Naive B cell (primary cell): ENCODE measurements around the gene PEX12. TPM values are rescaled to one million over a fixed set of nuclear protein-coding genes. Genes with fewer than 3 reads are reported as not detected.
"Not testable (repeated sequence)": the region's sequence is repeated elsewhere in the genome, so short reads cannot be mapped to it uniquely, and the experiment has no call there.

Experiments used
- ATAC-seq, 2 donors: fragments of 150-1000 bp; cut with Tn5 transposase; 2 replicates each; pipeline ENCODE4 v1.10.0; 2021; ENCODE audit warnings: low read depth in 2 of 2, mild to moderate bottlenecking in 2 of 2, moderate library complexity in 2 of 2
- DNase-seq: peaks from one replicate; pipeline ENCODE4 v3.0.0; 2022
- H3K27ac Mint-ChIP-seq, 6 donors: one replicate each; pipeline ENCODE4 v1.8.0; 2020 to 2022; ENCODE audit warnings: mild to moderate bottlenecking in 6 of 6, mixed read lengths in 6 of 6, moderate library complexity in 5 of 6, inconsistent platforms in 2 of 6
- H3K27me3 Mint-ChIP-seq, 3 donors: one replicate each; pipeline ENCODE4 v1.8.0; 2021 to 2022; ENCODE audit warnings: mixed read lengths in 3 of 3, mild to moderate bottlenecking in 1 of 3
- H3K36me3 Mint-ChIP-seq, 2 donors: one replicate each; pipeline ENCODE4 v1.8.0; 2020 to 2022; ENCODE audit warnings: mixed read lengths in 2 of 2, inconsistent platforms in 1 of 2, mild to moderate bottlenecking in 1 of 2
- H3K4me1 Mint-ChIP-seq, 3 donors: one replicate each; pipeline ENCODE4 v1.8.0; 2020 to 2022; ENCODE audit warnings: mixed read lengths in 3 of 3, inconsistent platforms in 1 of 3, mild to moderate bottlenecking in 1 of 3, moderate library complexity in 1 of 3
- H3K4me3 Mint-ChIP-seq, 8 donors: one replicate each; pipeline ENCODE4 v1.8.0; 2020 to 2022; ENCODE audit warnings: mild to moderate bottlenecking in 8 of 8, mixed read lengths in 8 of 8, moderate library complexity in 8 of 8, inconsistent platforms in 2 of 8
- H3K9me3 Mint-ChIP-seq, 7 donors: one replicate each; pipeline ENCODE4 v1.8.0; 2020 to 2022; ENCODE audit warnings: mixed read lengths in 7 of 7, mild to moderate bottlenecking in 5 of 7, inconsistent platforms in 2 of 7, moderate library complexity in 1 of 7
- polyA plus RNA-seq, 6 donors: library from polyadenylated mRNA; unstranded; fragments of 300-500 nt; fragmentation: Illumina TruSeq; gene quantifications; one replicate each; pipeline ENCODE4 v1.2.3, GENCODE V29; 2021; ENCODE audit warnings: low read depth in 6 of 6

The PEX12 gene
- polyA plus RNA-seq, 6 donors from 2014 or later, result 1.6 to 2.6 (median 2.4) TPM

- not testable (repeated sequence) for H3K4me3 Mint-ChIP-seq, H3K27ac Mint-ChIP-seq, DNase-seq, H3K9me3 Mint-ChIP-seq, ATAC-seq, H3K36me3 Mint-ChIP-seq, H3K4me1 Mint-ChIP-seq
- H3K27me3 Mint-ChIP-seq, result peaks cover 12 to 25% (median 13%) of the 10 kb centered on the region in 3 donors
Measured at GRCh38 chr17:35563181-35563580, 15.2 kb downstream of the PEX12 start.

DNA sequence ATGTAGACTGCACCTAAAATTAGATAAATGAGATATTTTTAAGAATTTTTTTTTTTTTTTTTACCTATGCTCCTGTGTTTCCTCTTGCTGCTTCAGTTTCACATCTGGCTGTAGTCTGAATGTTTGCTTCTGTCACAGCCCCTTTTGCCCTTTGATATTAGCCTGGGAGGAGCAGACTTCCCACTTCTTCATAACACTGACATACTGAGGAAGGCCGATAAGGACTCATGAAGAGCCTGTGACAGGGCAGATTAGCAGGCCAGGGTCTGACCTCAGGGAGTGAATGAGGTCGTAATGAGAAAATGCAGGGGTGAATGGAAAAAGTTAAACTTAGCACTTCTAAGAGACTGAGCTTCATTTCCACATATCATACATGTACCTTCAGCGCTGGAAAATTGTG lies 17.7 kb downstream of the PEX12 start, which contains the start of gene SLFN14:
Gene SLFN14, minus strand, starts transcription at position 117 of the 400 bp plus-strand sequence. CDS start 2,757 bp downstream, outside the sequence.
- no peak for ATAC-seq
- DNase-seq, result no peak
- H3K4me1 Mint-ChIP-seq, result no peaks in the 10 kb centered on the region
- no peaks in the 10 kb centered on the region for H3K9me3 Mint-ChIP-seq
- peaks cover 24 to 32% (median 24%) of the 10 kb centered on the region in 3 donors for H3K27me3 Mint-ChIP-seq
- H3K4me3 Mint-ChIP-seq, result no peak within 1 kb of the TSS
- H3K27ac Mint-ChIP-seq, result no peak within 1 kb of the TSS
- no peaks in the 10 kb centered on the region for H3K36me3 Mint-ChIP-seq

- no peaks in the 10 kb centered on the region for H3K36me3 Mint-ChIP-seq
- H3K27me3 Mint-ChIP-seq, result peaks cover 24 to 32% (median 26%) of the 10 kb centered on the region in 3 donors
- H3K9me3 Mint-ChIP-seq, result no peaks in the 10 kb centered on the region
- no peaks in the 10 kb centered on the region for H3K4me1 Mint-ChIP-seq
- no peak for ATAC-seq
- H3K27ac Mint-ChIP-seq, result no peak overlapping the region
- H3K4me3 Mint-ChIP-seq, result no peak overlapping the region
- DNase-seq, result no peak
Measured at GRCh38 chr17:35559495-35560210, 18.7 kb downstream of the PEX12 start.

- no peaks in the 10 kb centered on the region for H3K9me3 Mint-ChIP-seq
- no peak overlapping the region for H3K4me3 Mint-ChIP-seq
- H3K27ac Mint-ChIP-seq, result no peak overlapping the region
- H3K36me3 Mint-ChIP-seq, result no peaks in the 10 kb centered on the region
- peaks cover 24 to 29% (median 25%) of the 10 kb centered on the region in 3 donors for H3K27me3 Mint-ChIP-seq
- no peak for DNase-seq
- no peak for ATAC-seq
- no peaks in the 10 kb centered on the region for H3K4me1 Mint-ChIP-seq
Measured at GRCh38 chr17:35557353-35557752, 21.0 kb downstream of the PEX12 start.

DNA sequence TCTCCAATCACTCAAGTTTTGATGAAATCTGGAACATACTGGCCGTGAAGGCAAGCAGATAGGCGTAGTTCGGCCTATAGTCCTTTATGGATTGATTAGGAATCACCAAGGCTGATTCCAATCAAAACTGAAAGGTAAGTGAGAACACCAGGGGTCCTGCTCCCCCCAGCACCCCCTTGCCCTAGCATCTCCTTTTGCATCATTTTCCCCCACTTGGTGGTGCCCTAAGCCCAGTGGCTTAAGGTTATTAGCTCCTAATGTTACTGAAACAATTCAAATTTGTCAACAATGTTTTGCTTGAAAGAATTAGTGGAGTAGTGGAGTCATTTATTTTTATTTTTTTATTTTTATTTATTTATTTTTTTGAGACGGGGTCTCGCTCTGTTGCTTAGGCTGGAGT lies 22.7 kb downstream of the PEX12 start:
- Mint-ChIP-seq H3K4me3 (no peak overlapping the region), H3K36me3 (no peaks in the 10 kb centered on the region), H3K9me3 (no peaks in the 10 kb centered on the region), H3K4me1 (no peaks in the 10 kb centered on the region), H3K27ac (no peak overlapping the region), H3K27me3 (peaks cover 24 to 30% (median 25%) of the 10 kb centered on the region in 3 donors)
- DNase-seq (no peak), ATAC-seq (no peak)

DNA sequence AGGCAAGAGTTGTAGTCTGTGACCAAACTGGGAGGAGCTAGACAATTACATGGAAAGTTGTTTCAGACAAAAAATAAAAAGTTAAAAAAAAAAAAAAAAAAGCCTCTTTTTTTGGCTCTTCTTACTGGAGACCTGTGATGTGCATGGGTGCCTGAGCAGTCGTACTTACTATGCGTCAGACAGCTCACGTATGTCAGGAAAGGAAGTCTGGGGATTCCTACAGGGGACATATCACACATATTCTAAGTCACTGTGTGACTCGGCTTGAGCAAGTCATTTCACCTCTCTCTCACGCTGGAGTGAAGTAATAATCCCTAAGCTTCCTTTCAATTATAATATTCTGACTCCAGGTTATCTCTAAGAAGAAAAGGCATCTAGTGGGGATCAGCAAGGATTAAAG lies 23.7 kb downstream of the PEX12 start:
- DNase-seq, result no peak
- no peaks in the 10 kb centered on the region for H3K9me3 Mint-ChIP-seq

DNA sequence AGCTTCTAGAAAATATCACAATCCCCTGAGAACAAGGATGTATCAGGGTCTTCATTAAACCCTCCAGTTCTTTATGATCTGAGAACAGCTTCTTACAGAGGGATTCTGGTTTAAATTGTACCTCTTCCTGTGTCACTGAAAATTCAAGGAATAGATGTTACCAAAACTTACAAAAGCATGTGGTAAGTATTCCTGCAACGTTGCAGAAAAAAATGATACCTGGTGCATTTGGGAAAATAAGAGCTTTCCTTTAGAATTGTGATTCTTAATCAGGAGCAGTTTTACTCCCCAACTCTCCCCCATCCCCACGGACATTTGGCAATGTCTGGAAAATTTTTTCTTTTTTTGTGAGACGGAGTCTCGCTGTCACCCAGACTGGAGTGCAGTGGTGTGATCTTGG lies 25.1 kb downstream of the PEX12 start:
- Mint-ChIP-seq H3K4me1 (no peaks in the 10 kb centered on the region), H3K9me3 (no peaks in the 10 kb centered on the region), H3K4me3 (no peak overlapping the region), H3K27me3 (peaks cover 9 to 19% (median 19%) of the 10 kb centered on the region in 3 donors), H3K27ac (peak overlapping the region in 2 of 6 donors; percentile 36 to 37), H3K36me3 (no peaks in the 10 kb centered on the region)
- no peak for ATAC-seq
- DNase-seq, result no peak

More for the DNA sequence above, 23.7 kb downstream of the PEX12 start:
- peaks cover 21 to 25% (median 24%) of the 10 kb centered on the region in 3 donors for H3K27me3 Mint-ChIP-seq
- ATAC-seq, result no peak
- H3K4me3 Mint-ChIP-seq, result no peak overlapping the region
- no peaks in the 10 kb centered on the region for H3K4me1 Mint-ChIP-seq
- no peaks in the 10 kb centered on the region for H3K36me3 Mint-ChIP-seq
- no peak overlapping the region for H3K27ac Mint-ChIP-seq

DNA sequence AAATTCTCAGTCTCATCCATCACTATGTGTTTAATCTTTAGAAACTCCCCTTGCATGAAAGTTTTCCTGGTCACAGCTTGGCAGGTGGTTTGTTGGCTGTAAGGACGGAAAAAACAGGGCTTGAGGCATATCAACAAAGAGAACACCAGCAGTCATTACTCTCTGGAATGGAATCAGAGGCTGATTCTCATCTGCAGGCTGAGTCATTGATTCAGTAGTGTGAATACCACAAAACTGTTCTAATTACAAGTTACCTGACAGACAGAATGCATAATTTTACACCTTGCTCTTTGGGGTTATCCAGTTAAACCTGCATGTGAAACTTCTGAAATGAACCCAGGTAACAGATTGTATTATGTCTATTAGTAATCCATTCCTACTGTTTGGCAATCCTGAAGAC lies 29.4 kb downstream of the PEX12 start:
- ATAC-seq (no peak), DNase-seq (no peak)
- H3K27me3 Mint-ChIP-seq, result peaks cover 0 to 5% (median 4%) of the 10 kb centered on the region in 3 donors
- H3K27ac Mint-ChIP-seq, result peak overlapping the region in 1 of 6 donors; percentile 19
- no peaks in the 10 kb centered on the region for H3K36me3 Mint-ChIP-seq
- H3K9me3 Mint-ChIP-seq, result no peaks in the 10 kb centered on the region
- H3K4me3 Mint-ChIP-seq, result no peak overlapping the region
- peaks cover 6 to 10% (median 9%) of the 10 kb centered on the region in 3 donors for H3K4me1 Mint-ChIP-seq

GRCh38 chr17:35548208-35548810 lies 30.1 kb downstream of the PEX12 start:
- H3K36me3 Mint-ChIP-seq, result no peaks in the 10 kb centered on the region
- H3K27me3 Mint-ChIP-seq, result peaks cover 0 to 5% (median 4%) of the 10 kb centered on the region in 3 donors
- peaks cover 8 to 11% (median 9%) of the 10 kb centered on the region in 3 donors for H3K4me1 Mint-ChIP-seq
- no peak overlapping the region for H3K4me3 Mint-ChIP-seq
- no peak overlapping the region for H3K27ac Mint-ChIP-seq
- ATAC-seq (no peak), DNase-seq (no peak)
- H3K9me3 Mint-ChIP-seq, result no peaks in the 10 kb centered on the region

DNA sequence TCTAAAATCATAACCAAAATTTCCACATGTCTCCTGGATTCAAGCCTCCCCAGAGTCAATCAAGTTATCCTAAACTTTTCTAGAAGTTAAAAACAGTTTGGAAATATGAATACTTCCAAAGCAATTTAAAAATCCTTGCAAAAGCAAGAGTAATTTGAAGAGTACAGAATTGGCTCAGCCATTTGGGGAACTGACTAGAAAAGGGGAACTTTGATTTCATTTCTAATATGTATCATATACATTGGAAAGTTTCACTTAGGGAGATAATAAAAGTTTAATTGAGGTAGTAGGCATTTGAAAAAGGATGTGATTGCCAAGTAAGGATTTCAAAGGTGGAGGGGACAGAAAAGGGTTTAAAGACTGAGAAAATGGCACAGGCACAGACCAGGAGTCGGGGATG lies 31.9 kb downstream of the PEX12 start:
- peak; percentile 53 to 62 for ATAC-seq

GRCh38 chr17:35545150-35545549 lies 33.2 kb downstream of the PEX12 start:
- H3K36me3 Mint-ChIP-seq, result no peaks in the 10 kb centered on the region
- H3K4me1 Mint-ChIP-seq, result peaks cover 17 to 31% (median 27%) of the 10 kb centered on the region in 3 donors
- no peaks in the 10 kb centered on the region for H3K9me3 Mint-ChIP-seq
- no peak overlapping the region for H3K27ac Mint-ChIP-seq
- H3K4me3 Mint-ChIP-seq, result peak overlapping the region in 1 of 8 donors; percentile 20
- DNase-seq, result no peak
- no peak for ATAC-seq
- H3K27me3 Mint-ChIP-seq, result no peaks in the 10 kb centered on the region

More for the DNA sequence above, 31.9 kb downstream of the PEX12 start:
- H3K4me1 Mint-ChIP-seq, result peaks cover 9 to 21% (median 18%) of the 10 kb centered on the region in 3 donors
- peak overlapping the region in 3 of 6 donors; percentile 12 to 34 (median 19) for H3K27ac Mint-ChIP-seq
- no peak for DNase-seq
- H3K27me3 Mint-ChIP-seq, result peaks cover 0 to 3% (median 0%) of the 10 kb centered on the region in 3 donors
- H3K4me3 Mint-ChIP-seq, result no peak overlapping the region
- no peaks in the 10 kb centered on the region for H3K9me3 Mint-ChIP-seq
- H3K36me3 Mint-ChIP-seq, result no peaks in the 10 kb centered on the region

GRCh38 chr17:35543856-35544255 lies 34.5 kb downstream of the PEX12 start:
- H3K4me1 Mint-ChIP-seq, result peaks cover 28 to 42% (median 38%) of the 10 kb centered on the region in 3 donors
- no peaks in the 10 kb centered on the region for H3K9me3 Mint-ChIP-seq
- no peak for DNase-seq
- H3K27me3 Mint-ChIP-seq, result no peaks in the 10 kb centered on the region
- ATAC-seq, result no peak
- H3K27ac Mint-ChIP-seq, result no peak overlapping the region
- H3K4me3 Mint-ChIP-seq, result no peak overlapping the region
- H3K36me3 Mint-ChIP-seq, result no peaks in the 10 kb centered on the region

GRCh38 chr17:35542990-35543389 lies 35.4 kb downstream of the PEX12 start:
- Mint-ChIP-seq H3K36me3 (no peaks in the 10 kb centered on the region), H3K4me3 (peak overlapping the region in 3 of 8 donors; percentile 6 to 61 (median 45)), H3K9me3 (no peaks in the 10 kb centered on the region), H3K27me3 (no peaks in the 10 kb centered on the region), H3K27ac (peak overlapping the region in 4 of 6 donors; percentile 15 to 69 (median 36)), H3K4me1 (peaks cover 28 to 42% (median 38%) of the 10 kb centered on the region in 3 donors)
- ATAC-seq, result peak in 1 of 2 donors; percentile 46
- DNase-seq, result no peak

DNA sequence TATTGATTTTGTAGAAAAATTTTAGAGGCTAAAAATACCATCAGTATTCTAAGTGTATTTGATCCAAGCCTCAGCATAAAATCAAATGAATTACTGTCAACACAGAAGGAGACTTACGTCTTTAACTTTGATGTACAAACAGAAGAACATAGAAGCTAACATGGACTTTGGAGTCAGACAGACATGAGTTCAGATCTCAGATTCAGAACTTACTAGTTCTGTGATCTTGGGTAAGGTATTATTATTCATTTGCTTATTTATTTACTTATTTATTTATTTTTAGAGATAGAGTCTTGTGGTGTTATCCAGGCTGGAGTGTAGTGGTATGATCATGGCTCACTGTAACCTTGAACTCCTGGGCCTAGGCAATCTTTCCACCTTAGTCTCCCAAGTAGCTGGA lies 36.9 kb downstream of the PEX12 start:
- H3K27ac Mint-ChIP-seq, result peak overlapping the region in 4 of 6 donors; percentile 71 to 97 (median 93)
- no peak for ATAC-seq
- peak overlapping the region; percentile 85 to 99 (median 94) for H3K4me3 Mint-ChIP-seq
- H3K9me3 Mint-ChIP-seq, result no peaks in the 10 kb centered on the region
- no peaks in the 10 kb centered on the region for H3K27me3 Mint-ChIP-seq
- H3K4me1 Mint-ChIP-seq, result peaks cover 23 to 35% (median 34%) of the 10 kb centered on the region in 3 donors
- DNase-seq, result no peak
- H3K36me3 Mint-ChIP-seq, result no peaks in the 10 kb centered on the region
